ENCODE data around the gene TSSC4. TPM values are rescaled to one million over a fixed set of nuclear protein-coding genes. Genes with fewer than 3 reads are reported as not detected.
"Not testable (repeated sequence)": the region's sequence is repeated elsewhere in the genome, so short reads cannot be mapped to it uniquely, and the experiment has no call there.

Gene TSSC4
- 10 to 100 TPM; 32.5 to 47.1 (median 37.6) TPM for polyA plus RNA-seq (ENCODE audit: insufficient read length in 4 of 4)

- peak; percentile 99 to 100 (median 100) for DNase-seq (ENCODE audit: low read depth in 4 of 4, low spot score in 3 of 4)
These were observed at the start of gene TSSC4 for GRCh38 chr11:2400069-2400761. Gene TSSC4, plus strand, starts transcription at chr11:2400750. Its CDS starts 1,884 bp downstream, at chr11:2402634.

GRCh38 chr11:2351701-2352100 lies 48.8 kb upstream of the TSSC4 start:
- no peak for DNase-seq (ENCODE audit: low read depth in 4 of 4, low spot score in 3 of 4)

GRCh38 chr11:2352420-2352819 lies 48.1 kb upstream of the TSSC4 start:
- DNase-seq (ENCODE audit: low read depth in 4 of 4, low spot score in 3 of 4), result no peak

- no peak for DNase-seq (ENCODE audit: low read depth in 4 of 4, low spot score in 3 of 4)
These were observed 45.4 kb upstream of the TSSC4 start for GRCh38 chr11:2355000-2355644.

- DNase-seq (ENCODE audit: low read depth in 4 of 4, low spot score in 3 of 4), result no peak
These were observed 43.3 kb upstream of the TSSC4 start for GRCh38 chr11:2357246-2357645.

- not testable (repeated sequence) for DNase-seq (ENCODE audit: low read depth in 4 of 4, low spot score in 3 of 4)
These were observed 42.9 kb upstream of the TSSC4 start for GRCh38 chr11:2357651-2358050.

GRCh38 chr11:2358754-2359442 lies 41.7 kb upstream of the TSSC4 start:
- DNase-seq (ENCODE audit: low read depth in 4 of 4, low spot score in 3 of 4), result no peak

GRCh38 chr11:2359557-2359956 lies 41.0 kb upstream of the TSSC4 start:
- DNase-seq (ENCODE audit: low read depth in 4 of 4, low spot score in 3 of 4), result no peak

- no peak for DNase-seq (ENCODE audit: low read depth in 4 of 4, low spot score in 3 of 4)
These were observed 40.4 kb upstream of the TSSC4 start for GRCh38 chr11:2360081-2360642.

GRCh38 chr11:2361565-2361964 lies 39.0 kb upstream of the TSSC4 start:
- DNase-seq (ENCODE audit: low read depth in 4 of 4, low spot score in 3 of 4), result no peak

GRCh38 chr11:2362414-2362813 lies 38.1 kb upstream of the TSSC4 start:
- DNase-seq (ENCODE audit: low read depth in 4 of 4, low spot score in 3 of 4), result no peak

GRCh38 chr11:2363130-2363529 lies 37.4 kb upstream of the TSSC4 start:
- DNase-seq (ENCODE audit: low read depth in 4 of 4, low spot score in 3 of 4), result no peak

GRCh38 chr11:2363577-2364370 lies 36.8 kb upstream of the TSSC4 start:
- no peak for DNase-seq (ENCODE audit: low read depth in 4 of 4, low spot score in 3 of 4)

- DNase-seq (ENCODE audit: low read depth in 4 of 4, low spot score in 3 of 4), result not testable (repeated sequence)
These were observed 36.2 kb upstream of the TSSC4 start for GRCh38 chr11:2364386-2364785.

GRCh38 chr11:2365571-2366210 lies 34.9 kb upstream of the TSSC4 start:
- DNase-seq (ENCODE audit: low read depth in 4 of 4, low spot score in 3 of 4), result no peak

- DNase-seq (ENCODE audit: low read depth in 4 of 4, low spot score in 3 of 4), result no peak
These were observed 34.3 kb upstream of the TSSC4 start for GRCh38 chr11:2366276-2366675.

GRCh38 chr11:2366733-2367132 lies 33.8 kb upstream of the TSSC4 start:
- no peak for DNase-seq (ENCODE audit: low read depth in 4 of 4, low spot score in 3 of 4)

GRCh38 chr11:2367266-2368160 lies 33.0 kb upstream of the TSSC4 start:
- DNase-seq (ENCODE audit: low read depth in 4 of 4, low spot score in 3 of 4), result no peak

All from right renal pelvis (tissue), 4 donors.